Measurements from ENCODE around the gene NPM1.

NPM1 gene

GRCh38 chr5:171453988-171454387 is 66.3 kb downstream of the NPM1 start:
- DNase-seq, result no peak

GRCh38 chr5:171454549-171454948 is 66.9 kb downstream of the NPM1 start:
- no peak for DNase-seq

GRCh38 chr5:171455522-171455921 is 67.9 kb downstream of the NPM1 start:
- no peak for DNase-seq

GRCh38 chr5:171457208-171457981 is 69.7 kb downstream of the NPM1 start:
- DNase-seq, result no peak

- no peak for DNase-seq
Observed at GRCh38 chr5:171459839-171460238, 72.2 kb downstream of the NPM1 start.

Data from activated T-cell treated with anti-CD3 and anti-CD28 coated beads for 4 hours (primary cell).